Suprapubic skin (tissue), 4 donors: ENCODE data around the gene TMC3.

ENCODE experiments used
- CTCF ChIP-seq, 2 donors: fragments of 200-600 bp in 1 of 2; fragments of 450-650 bp in 1 of 2; sonication (generic) in 1 of 2; IDR thresholded peaks; one replicate each; pipeline ENCODE4 v1.5.1; 2016 to 2019; ENCODE audit warnings: antibody characterized with exemption in 2 of 2, mild to moderate bottlenecking in 1 of 2, moderate library complexity in 1 of 2
- EP300 ChIP-seq: sonication (generic); formaldehyde crosslinking; IDR thresholded peaks from one replicate; pipeline ENCODE4 v1.6.1; 2017; ENCODE audit warnings: antibody characterized with exemption
- POLR2A ChIP-seq, 2 donors: fragments of 450-650 bp; IDR thresholded peaks; one replicate each; pipeline ENCODE4 v1.6.1; 2017; ENCODE audit warnings: antibody characterized with exemption in 2 of 2, mild to moderate bottlenecking in 2 of 2, moderate library complexity in 2 of 2
- POLR2AphosphoS5 ChIP-seq, 3 donors: sonication (generic); formaldehyde crosslinking; IDR thresholded peaks; one replicate each; pipeline ENCODE4 v1.6.1; 2017; ENCODE audit warnings: antibody characterized with exemption in 3 of 3

GRCh38 chr15:81372575-81372974 is 1.4 kb downstream of the TMC3 start:
- TF ChIP-seq CTCF (IDR thresholded peaks at IDR 0.05) (no peak), POLR2AphosphoS5 (IDR thresholded peaks at IDR 0.05) (no peak), POLR2A (IDR thresholded peaks at IDR 0.05) (no peak), EP300 (no peak)
